ENCODE data around the gene NR2F2. TPM values are rescaled to one million over a fixed set of nuclear protein-coding genes. Genes with fewer than 3 reads are reported as not detected.

Gene NR2F2
- total and polyA plus RNA-seq, 4 donors = 15.0 to 73.5 (median 35.4) TPM

GRCh38 chr15:96311956-96312294 lies 18.6 kb upstream of the NR2F2 start:
- Histone ChIP-seq H3K4me3 (no peak overlapping the region), H3K9me3 (ENCODE audit: control insufficient read depth in 4 of 4, insufficient read depth in 3 of 4, low read length in 3 of 4) (no peaks in the 10 kb centered on the region), H3K9ac (ENCODE audit: insufficient read depth in 1 of 2, low read length in 2 of 2) (no peak overlapping the region), H3K36me3 (ENCODE audit: control insufficient read depth in 4 of 4, insufficient read depth in 4 of 4, low read length in 4 of 4) (peaks cover 0 to 3% (median 1%) of the 10 kb centered on the region in 4 donors), H3K27me3 (ENCODE audit: control insufficient read depth in 3 of 3, insufficient read depth in 3 of 3, low read length in 2 of 3) (no peaks in the 10 kb centered on the region), H3K4me1 (ENCODE audit: control insufficient read depth in 5 of 5, insufficient read depth in 5 of 5, low read length in 5 of 5) (peaks cover 0 to 29% (median 10%) of the 10 kb centered on the region in 5 donors), H3K27ac (ENCODE audit: low read depth in 1 of 2, low read length in 1 of 2) (no peak overlapping the region)
- ATAC-seq (ENCODE audit: insufficient read depth, low FRiP score) (no peak), DNase-seq (no peak)
- 92 to 96% methylated on average over 5 of the region's 5 CpGs for WGBS, 2 donors
- no peak for TF ChIP-seq CTCF (IDR thresholded peaks at IDR 0.05; ENCODE audit: control extremely low read depth, extremely low read depth)

GRCh38 chr15:96312641-96313335 lies 17.7 kb upstream of the NR2F2 start:
- 67 to 74% methylated on average over 4 of the region's 4 CpGs for WGBS, 2 donors
- DNase-seq = no peak

GRCh38 chr15:96314518-96314917 lies 16.0 kb upstream of the NR2F2 start:
- peaks cover 0 to 3% (median 1%) of the 10 kb centered on the region in 4 donors for H3K36me3 ChIP-seq (ENCODE audit: control insufficient read depth in 4 of 4, insufficient read depth in 4 of 4, low read length in 4 of 4)
- H3K27ac ChIP-seq (ENCODE audit: low read depth in 1 of 2, low read length in 1 of 2) = no peak overlapping the region
- no peak for DNase-seq
- no peak overlapping the region for H3K4me3 ChIP-seq
- H3K4me1 ChIP-seq (ENCODE audit: control insufficient read depth in 5 of 5, insufficient read depth in 5 of 5, low read length in 5 of 5) = peaks cover 0 to 30% (median 2%) of the 10 kb centered on the region in 5 donors
- no peak for ATAC-seq (ENCODE audit: insufficient read depth, low FRiP score)
- H3K9ac ChIP-seq (ENCODE audit: insufficient read depth in 1 of 2, low read length in 2 of 2) = no peak overlapping the region
- no peak for TF ChIP-seq CTCF (IDR thresholded peaks at IDR 0.05; ENCODE audit: control extremely low read depth, extremely low read depth)
- H3K27me3 ChIP-seq (ENCODE audit: control insufficient read depth in 3 of 3, insufficient read depth in 3 of 3, low read length in 2 of 3) = no peaks in the 10 kb centered on the region
- no peaks in the 10 kb centered on the region for H3K9me3 ChIP-seq (ENCODE audit: control insufficient read depth in 4 of 4, insufficient read depth in 3 of 4, low read length in 3 of 4)

More at GRCh38 chr15:96312641-96313335, 17.7 kb upstream of the NR2F2 start:
- ATAC-seq (ENCODE audit: insufficient read depth, low FRiP score) = no peak
- peaks cover 0 to 33% (median 10%) of the 10 kb centered on the region in 5 donors for H3K4me1 ChIP-seq (ENCODE audit: control insufficient read depth in 5 of 5, insufficient read depth in 5 of 5, low read length in 5 of 5)
- peaks cover 0 to 3% (median 1%) of the 10 kb centered on the region in 4 donors for H3K36me3 ChIP-seq (ENCODE audit: control insufficient read depth in 4 of 4, insufficient read depth in 4 of 4, low read length in 4 of 4)
- no peak for TF ChIP-seq CTCF (IDR thresholded peaks at IDR 0.05; ENCODE audit: control extremely low read depth, extremely low read depth)
- no peaks in the 10 kb centered on the region for H3K9me3 ChIP-seq (ENCODE audit: control insufficient read depth in 4 of 4, insufficient read depth in 3 of 4, low read length in 3 of 4)
- H3K27ac ChIP-seq (ENCODE audit: low read depth in 1 of 2, low read length in 1 of 2) = no peak overlapping the region
- no peak overlapping the region for H3K4me3 ChIP-seq
- no peak overlapping the region for H3K9ac ChIP-seq (ENCODE audit: insufficient read depth in 1 of 2, low read length in 2 of 2)
- H3K27me3 ChIP-seq (ENCODE audit: control insufficient read depth in 3 of 3, insufficient read depth in 3 of 3, low read length in 2 of 3) = no peaks in the 10 kb centered on the region
